Measurements from ENCODE around the gene UGT1A7.

Gene UGT1A7

GRCh38 chr2:233818639-233819621 is 137.2 kb downstream of the UGT1A7 start:
- TF ChIP-seq ZC3H10 (CRISPR knock-in tag; IDR thresholded peaks at IDR 0.05) = no peak
- TF ChIP-seq, protein P1, sequence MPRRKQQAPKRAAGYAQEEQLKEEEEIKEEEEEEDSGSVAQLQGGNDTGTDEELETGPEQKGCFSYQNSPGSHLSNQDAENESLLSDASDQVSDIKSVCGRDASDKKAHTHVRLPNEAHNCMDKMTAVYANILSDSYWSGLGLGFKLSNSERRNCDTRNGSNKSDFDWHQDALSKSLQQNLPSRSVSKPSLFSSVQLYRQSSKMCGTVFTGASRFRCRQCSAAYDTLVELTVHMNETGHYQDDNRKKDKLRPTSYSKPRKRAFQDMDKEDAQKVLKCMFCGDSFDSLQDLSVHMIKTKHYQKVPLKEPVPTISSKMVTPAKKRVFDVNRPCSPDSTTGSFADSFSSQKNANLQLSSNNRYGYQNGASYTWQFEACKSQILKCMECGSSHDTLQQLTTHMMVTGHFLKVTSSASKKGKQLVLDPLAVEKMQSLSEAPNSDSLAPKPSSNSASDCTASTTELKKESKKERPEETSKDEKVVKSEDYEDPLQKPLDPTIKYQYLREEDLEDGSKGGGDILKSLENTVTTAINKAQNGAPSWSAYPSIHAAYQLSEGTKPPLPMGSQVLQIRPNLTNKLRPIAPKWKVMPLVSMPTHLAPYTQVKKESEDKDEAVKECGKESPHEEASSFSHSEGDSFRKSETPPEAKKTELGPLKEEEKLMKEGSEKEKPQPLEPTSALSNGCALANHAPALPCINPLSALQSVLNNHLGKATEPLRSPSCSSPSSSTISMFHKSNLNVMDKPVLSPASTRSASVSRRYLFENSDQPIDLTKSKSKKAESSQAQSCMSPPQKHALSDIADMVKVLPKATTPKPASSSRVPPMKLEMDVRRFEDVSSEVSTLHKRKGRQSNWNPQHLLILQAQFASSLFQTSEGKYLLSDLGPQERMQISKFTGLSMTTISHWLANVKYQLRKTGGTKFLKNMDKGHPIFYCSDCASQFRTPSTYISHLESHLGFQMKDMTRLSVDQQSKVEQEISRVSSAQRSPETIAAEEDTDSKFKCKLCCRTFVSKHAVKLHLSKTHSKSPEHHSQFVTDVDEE (CRISPR knock-in tag; IDR thresholded peaks at IDR 0.05) = no peak
- TF ChIP-seq RARB (CRISPR knock-in tag; IDR thresholded peaks at IDR 0.05) = no peak
- no peak for TF ChIP-seq TOX (CRISPR knock-in tag; IDR thresholded peaks at IDR 0.05; ENCODE audit: borderline replicate concordance)
- no peak for TF ChIP-seq GLIS3 (CRISPR knock-in tag; IDR thresholded peaks at IDR 0.05)
- no peak for TF ChIP-seq ISL1 (CRISPR knock-in tag; IDR thresholded peaks at IDR 0.05)
- TF ChIP-seq PPARA (CRISPR knock-in tag; IDR thresholded peaks at IDR 0.05; ENCODE audit: borderline replicate concordance) = no peak
- TF ChIP-seq TCF4 (CRISPR knock-in tag; IDR thresholded peaks at IDR 0.05; ENCODE audit: borderline replicate concordance) = no peak
- no peak for TF ChIP-seq ZNF565 (CRISPR knock-in tag; conservative IDR thresholded peaks at IDR 0.05; ENCODE audit: low read depth)
- no peak for ATAC-seq

- no peak for TF ChIP-seq SNAI2 (CRISPR knock-in tag; IDR thresholded peaks at IDR 0.05)
- no peak for TF ChIP-seq ZC3H10 (CRISPR knock-in tag; IDR thresholded peaks at IDR 0.05)
- TF ChIP-seq BACH2 (CRISPR knock-in tag; IDR thresholded peaks at IDR 0.05; ENCODE audit: borderline replicate concordance) = no peak
- TF ChIP-seq ZNF8 (CRISPR knock-in tag; IDR thresholded peaks at IDR 0.05) = no peak
- TF ChIP-seq OSR1 (CRISPR knock-in tag; IDR thresholded peaks at IDR 0.05) = no peak
- no peak for TF ChIP-seq ISL1 (CRISPR knock-in tag; IDR thresholded peaks at IDR 0.05)
- no peak for ATAC-seq
Observed at GRCh38 chr2:233819884-233820773, 138.4 kb downstream of the UGT1A7 start.

DNA sequence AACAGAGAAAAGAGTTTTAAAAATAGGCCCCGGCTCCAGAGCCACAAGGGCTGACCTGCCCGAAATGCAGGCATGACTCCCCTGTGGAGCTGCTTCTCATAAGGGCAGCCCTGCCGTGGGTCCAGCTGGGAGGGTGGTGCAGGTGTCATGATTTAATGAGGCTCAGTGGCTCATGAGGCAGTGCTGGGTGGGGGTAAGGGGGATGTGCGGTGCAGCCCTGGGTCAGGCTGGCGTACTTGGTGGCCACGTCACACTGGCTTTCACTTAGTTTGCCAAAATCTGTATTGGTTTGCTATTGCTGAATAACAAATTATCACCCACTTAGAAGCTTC is 139.0 kb downstream of the UGT1A7 start:
- ATAC-seq = no peak
- TF ChIP-seq PPARA (CRISPR knock-in tag; IDR thresholded peaks at IDR 0.05; ENCODE audit: borderline replicate concordance) = no peak
- TF ChIP-seq CREB5 (CRISPR knock-in tag; IDR thresholded peaks at IDR 0.05; ENCODE audit: low read depth) = no peak
- TF ChIP-seq ZFP3 (CRISPR knock-in tag; IDR thresholded peaks at IDR 0.05) = no peak
- no peak for TF ChIP-seq TCF4 (CRISPR knock-in tag; IDR thresholded peaks at IDR 0.05; ENCODE audit: borderline replicate concordance)
- no peak for TF ChIP-seq ISL1 (CRISPR knock-in tag; IDR thresholded peaks at IDR 0.05)
- no peak for TF ChIP-seq ZNF8 (CRISPR knock-in tag; IDR thresholded peaks at IDR 0.05)
- no peak for TF ChIP-seq ESRRG (CRISPR knock-in tag; IDR thresholded peaks at IDR 0.05)
- TF ChIP-seq SNAI2 (CRISPR knock-in tag; IDR thresholded peaks at IDR 0.05) = no peak

- no peak for ATAC-seq
Observed at GRCh38 chr2:233821196-233821595, 139.5 kb downstream of the UGT1A7 start.

More at GRCh38 chr2:233821196-233821595, 139.5 kb downstream of the UGT1A7 start:
- TF ChIP-seq TCF4 (CRISPR knock-in tag; IDR thresholded peaks at IDR 0.05; ENCODE audit: borderline replicate concordance) (no peak), TOX (CRISPR knock-in tag; IDR thresholded peaks at IDR 0.05; ENCODE audit: borderline replicate concordance) (no peak), ARNTL (CRISPR knock-in tag; IDR thresholded peaks at IDR 0.05; ENCODE audit: borderline replicate concordance, low read depth) (no peak), ZFP3 (CRISPR knock-in tag; IDR thresholded peaks at IDR 0.05) (no peak), CSDC2 (CRISPR knock-in tag; IDR thresholded peaks at IDR 0.05) (no peak), CREB5 (CRISPR knock-in tag; IDR thresholded peaks at IDR 0.05; ENCODE audit: low read depth) (no peak), ZFP30 (CRISPR knock-in tag; IDR thresholded peaks at IDR 0.05) (no peak), BACH2 (CRISPR knock-in tag; IDR thresholded peaks at IDR 0.05; ENCODE audit: borderline replicate concordance) (no peak), RARB (CRISPR knock-in tag; IDR thresholded peaks at IDR 0.05) (no peak)
- TF ChIP-seq, protein P2, sequence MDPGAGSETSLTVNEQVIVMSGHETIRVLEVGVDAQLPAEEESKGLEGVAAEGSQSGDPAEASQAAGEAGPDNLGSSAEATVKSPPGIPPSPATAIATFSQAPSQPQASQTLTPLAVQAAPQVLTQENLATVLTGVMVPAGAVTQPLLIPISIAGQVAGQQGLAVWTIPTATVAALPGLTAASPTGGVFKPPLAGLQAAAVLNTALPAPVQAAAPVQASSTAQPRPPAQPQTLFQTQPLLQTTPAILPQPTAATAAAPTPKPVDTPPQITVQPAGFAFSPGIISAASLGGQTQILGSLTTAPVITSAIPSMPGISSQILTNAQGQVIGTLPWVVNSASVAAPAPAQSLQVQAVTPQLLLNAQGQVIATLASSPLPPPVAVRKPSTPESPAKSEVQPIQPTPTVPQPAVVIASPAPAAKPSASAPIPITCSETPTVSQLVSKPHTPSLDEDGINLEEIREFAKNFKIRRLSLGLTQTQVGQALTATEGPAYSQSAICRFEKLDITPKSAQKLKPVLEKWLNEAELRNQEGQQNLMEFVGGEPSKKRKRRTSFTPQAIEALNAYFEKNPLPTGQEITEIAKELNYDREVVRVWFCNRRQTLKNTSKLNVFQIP (CRISPR knock-in tag; IDR thresholded peaks at IDR 0.05; ENCODE audit: borderline replicate concordance, low read depth) = no peak
- TF ChIP-seq, protein P3, sequence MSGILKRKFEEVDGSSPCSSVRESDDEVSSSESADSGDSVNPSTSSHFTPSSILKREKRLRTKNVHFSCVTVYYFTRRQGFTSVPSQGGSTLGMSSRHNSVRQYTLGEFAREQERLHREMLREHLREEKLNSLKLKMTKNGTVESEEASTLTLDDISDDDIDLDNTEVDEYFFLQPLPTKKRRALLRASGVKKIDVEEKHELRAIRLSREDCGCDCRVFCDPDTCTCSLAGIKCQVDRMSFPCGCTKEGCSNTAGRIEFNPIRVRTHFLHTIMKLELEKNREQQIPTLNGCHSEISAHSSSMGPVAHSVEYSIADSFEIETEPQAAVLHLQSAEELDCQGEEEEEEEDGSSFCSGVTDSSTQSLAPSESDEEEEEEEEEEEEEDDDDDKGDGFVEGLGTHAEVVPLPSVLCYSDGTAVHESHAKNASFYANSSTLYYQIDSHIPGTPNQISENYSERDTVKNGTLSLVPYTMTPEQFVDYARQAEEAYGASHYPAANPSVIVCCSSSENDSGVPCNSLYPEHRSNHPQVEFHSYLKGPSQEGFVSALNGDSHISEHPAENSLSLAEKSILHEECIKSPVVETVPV (CRISPR knock-in tag; IDR thresholded peaks at IDR 0.05) = no peak
